ENCODE measurements around the gene IDS.

IDS gene

DNA sequence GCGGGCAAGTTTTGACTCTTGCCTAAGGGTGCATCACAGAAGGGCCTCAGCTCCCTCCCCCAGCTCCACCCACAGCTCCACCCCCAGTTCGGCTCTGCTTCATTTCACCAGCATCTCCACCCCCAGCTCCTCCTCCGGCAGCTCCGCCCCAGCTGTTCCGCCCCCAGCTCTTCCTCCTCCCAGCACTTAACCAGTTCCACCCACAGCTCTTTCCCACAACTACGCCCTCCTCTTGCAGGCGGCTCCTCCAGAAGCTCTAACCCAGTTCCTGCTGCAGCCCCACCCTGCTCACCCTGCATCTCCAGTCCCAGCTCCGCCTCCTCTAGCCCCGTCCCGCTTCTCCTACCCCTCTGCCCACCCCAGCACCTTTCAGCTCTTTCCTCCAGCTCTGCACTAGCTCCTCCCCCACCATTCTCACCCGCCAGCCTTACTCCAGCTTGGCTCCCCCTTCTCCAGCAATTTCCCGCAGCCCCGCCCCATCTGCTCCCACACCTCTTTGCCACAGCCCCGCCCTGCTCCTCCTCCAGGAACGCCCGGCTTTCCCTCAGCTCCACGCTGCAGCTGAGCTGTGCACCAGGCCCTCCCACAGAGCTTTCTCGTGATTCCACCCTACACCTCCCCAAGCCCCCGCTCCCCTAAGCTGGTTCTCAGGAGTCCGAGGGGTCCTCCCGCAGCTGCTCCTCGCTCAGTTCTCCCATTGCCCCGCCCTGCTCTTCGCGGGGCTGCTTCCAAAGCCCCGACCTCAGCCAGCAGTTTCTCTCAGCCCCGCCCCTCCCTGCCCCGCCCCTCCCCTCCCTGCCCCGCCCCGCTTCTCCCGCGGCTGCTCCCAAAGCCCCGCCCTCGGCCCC lies 34.4 kb upstream of the IDS start:
- TF ChIP-seq FOXP2 (optimal IDR thresholded peaks at IDR 0.05; ENCODE audit: borderline replicate concordance, extremely low read depth, extremely low read length, insufficient read depth) (no peak), TAF1 (IDR thresholded peaks at IDR 0.05; ENCODE audit: borderline replicate concordance, insufficient read depth, low read length) (no peak), POLR2AphosphoS5 (IDR thresholded peaks at IDR 0.05; ENCODE audit: low read depth, low read length) (no peak), SIN3A (IDR thresholded peaks at IDR 0.05; ENCODE audit: borderline replicate concordance, insufficient read depth, low read length) (no peak)
- TF ChIP-seq, protein P1, sequence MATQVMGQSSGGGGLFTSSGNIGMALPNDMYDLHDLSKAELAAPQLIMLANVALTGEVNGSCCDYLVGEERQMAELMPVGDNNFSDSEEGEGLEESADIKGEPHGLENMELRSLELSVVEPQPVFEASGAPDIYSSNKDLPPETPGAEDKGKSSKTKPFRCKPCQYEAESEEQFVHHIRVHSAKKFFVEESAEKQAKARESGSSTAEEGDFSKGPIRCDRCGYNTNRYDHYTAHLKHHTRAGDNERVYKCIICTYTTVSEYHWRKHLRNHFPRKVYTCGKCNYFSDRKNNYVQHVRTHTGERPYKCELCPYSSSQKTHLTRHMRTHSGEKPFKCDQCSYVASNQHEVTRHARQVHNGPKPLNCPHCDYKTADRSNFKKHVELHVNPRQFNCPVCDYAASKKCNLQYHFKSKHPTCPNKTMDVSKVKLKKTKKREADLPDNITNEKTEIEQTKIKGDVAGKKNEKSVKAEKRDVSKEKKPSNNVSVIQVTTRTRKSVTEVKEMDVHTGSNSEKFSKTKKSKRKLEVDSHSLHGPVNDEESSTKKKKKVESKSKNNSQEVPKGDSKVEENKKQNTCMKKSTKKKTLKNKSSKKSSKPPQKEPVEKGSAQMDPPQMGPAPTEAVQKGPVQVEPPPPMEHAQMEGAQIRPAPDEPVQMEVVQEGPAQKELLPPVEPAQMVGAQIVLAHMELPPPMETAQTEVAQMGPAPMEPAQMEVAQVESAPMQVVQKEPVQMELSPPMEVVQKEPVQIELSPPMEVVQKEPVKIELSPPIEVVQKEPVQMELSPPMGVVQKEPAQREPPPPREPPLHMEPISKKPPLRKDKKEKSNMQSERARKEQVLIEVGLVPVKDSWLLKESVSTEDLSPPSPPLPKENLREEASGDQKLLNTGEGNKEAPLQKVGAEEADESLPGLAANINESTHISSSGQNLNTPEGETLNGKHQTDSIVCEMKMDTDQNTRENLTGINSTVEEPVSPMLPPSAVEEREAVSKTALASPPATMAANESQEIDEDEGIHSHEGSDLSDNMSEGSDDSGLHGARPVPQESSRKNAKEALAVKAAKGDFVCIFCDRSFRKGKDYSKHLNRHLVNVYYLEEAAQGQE (IDR thresholded peaks at IDR 0.05; ENCODE audit: insufficient read depth in 1 of 2, low read depth in 2 of 2, low read length in 2 of 2) = no peak

DNA sequence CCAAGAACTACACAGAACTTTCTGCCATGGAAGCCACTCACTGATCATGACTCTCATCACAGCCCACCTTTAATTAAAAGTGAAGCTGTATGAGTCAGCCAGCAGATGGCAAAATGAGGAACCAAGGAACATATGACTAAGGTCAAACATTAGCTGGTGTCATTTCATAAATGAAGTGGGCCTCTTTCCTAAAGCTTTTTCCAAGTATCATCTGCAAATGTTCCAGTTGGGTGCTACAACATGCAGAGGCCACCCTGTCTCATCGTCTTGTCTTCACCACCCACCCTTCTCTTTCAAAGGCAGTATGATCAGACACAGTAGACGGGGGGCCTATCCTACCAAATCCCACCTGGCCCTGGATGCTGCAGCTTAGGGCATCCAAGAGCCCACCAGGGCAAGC lies 26.5 kb upstream of the IDS start:
- no peak for TF ChIP-seq TAF1 (IDR thresholded peaks at IDR 0.05; ENCODE audit: borderline replicate concordance, insufficient read depth, low read length)
- no peak for TF ChIP-seq FOXP2 (optimal IDR thresholded peaks at IDR 0.05; ENCODE audit: borderline replicate concordance, extremely low read depth, extremely low read length, insufficient read depth)

DNA sequence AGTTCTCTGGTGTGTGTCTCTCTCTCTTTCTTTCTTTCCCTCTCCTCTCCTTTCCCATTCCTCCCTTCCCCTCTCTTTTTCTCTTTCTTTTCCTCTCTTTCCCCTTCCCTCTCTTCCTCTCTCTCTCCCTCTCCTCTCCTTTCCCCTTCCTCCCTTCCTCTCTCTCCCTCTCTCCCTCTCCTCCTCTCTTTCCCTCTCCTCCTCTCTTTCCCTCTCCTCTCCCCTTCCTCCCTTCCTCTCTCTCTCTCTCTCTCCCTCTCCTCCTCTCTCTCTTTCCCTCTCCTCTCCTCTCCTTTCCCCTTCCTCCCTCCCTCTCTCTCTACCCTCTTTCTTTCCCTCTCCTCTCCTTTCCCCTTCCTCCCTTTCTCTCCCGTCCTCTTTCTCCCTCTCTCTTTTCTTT lies 23.3 kb upstream of the IDS start:
- TF ChIP-seq, protein P1 (IDR thresholded peaks at IDR 0.05; ENCODE audit: insufficient read depth in 1 of 2, low read depth in 2 of 2, low read length in 2 of 2) = no peak
- no peak for TF ChIP-seq SIN3A (IDR thresholded peaks at IDR 0.05; ENCODE audit: borderline replicate concordance, insufficient read depth, low read length)
- no peak for TF ChIP-seq TAF1 (IDR thresholded peaks at IDR 0.05; ENCODE audit: borderline replicate concordance, insufficient read depth, low read length)

DNA sequence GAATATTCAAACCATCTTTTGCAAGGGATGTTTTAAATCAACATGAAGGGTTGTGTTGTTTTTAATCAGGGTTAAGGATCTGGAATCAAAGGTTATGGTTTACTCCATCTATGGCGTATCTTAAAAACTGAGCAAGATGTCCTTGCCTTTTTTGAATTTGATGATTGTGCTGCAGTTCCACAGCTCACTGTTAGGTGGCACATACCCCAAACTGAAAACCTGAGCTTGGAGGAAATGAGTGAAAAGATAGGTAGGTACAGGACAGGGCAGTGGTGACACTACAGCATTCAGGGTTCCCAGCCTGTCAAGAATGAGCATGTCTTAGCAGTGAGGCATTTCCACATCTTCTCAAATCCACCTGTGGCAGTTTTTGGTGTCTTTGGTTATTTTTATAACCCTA lies 22.6 kb upstream of the IDS start:
- TF ChIP-seq TAF1 (IDR thresholded peaks at IDR 0.05; ENCODE audit: borderline replicate concordance, insufficient read depth, low read length) = no peak
- TF ChIP-seq FOXP2 (optimal IDR thresholded peaks at IDR 0.05; ENCODE audit: borderline replicate concordance, extremely low read depth, extremely low read length, insufficient read depth) = no peak
- TF ChIP-seq, protein P1 (IDR thresholded peaks at IDR 0.05; ENCODE audit: insufficient read depth in 1 of 2, low read depth in 2 of 2, low read length in 2 of 2) = no peak
- no peak for TF ChIP-seq POLR2AphosphoS5 (IDR thresholded peaks at IDR 0.05; ENCODE audit: low read depth, low read length)
- no peak for TF ChIP-seq SIN3A (IDR thresholded peaks at IDR 0.05; ENCODE audit: borderline replicate concordance, insufficient read depth, low read length)

DNA sequence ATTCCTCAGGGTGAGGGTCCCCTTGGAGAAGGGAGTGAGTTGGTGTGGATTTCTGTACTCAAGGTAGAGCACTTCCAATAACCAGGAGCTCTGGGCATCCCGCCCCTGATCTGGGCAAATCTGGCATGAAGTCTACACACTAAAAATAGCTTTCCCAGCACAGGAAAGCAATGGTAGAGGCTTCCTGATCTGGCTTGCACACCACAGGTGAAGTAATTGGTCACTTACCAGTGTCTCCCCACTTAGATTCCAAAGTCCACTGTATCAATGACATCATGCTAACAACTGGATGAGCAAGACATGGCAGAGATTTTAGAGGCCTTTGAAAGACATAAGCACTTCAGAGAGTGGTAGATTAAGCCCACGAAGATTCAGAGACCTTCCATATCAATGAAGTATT lies 17.8 kb upstream of the IDS start:
- TF ChIP-seq SIN3A (IDR thresholded peaks at IDR 0.05; ENCODE audit: borderline replicate concordance, insufficient read depth, low read length) (no peak), POLR2AphosphoS5 (IDR thresholded peaks at IDR 0.05; ENCODE audit: low read depth, low read length) (no peak), FOXP2 (optimal IDR thresholded peaks at IDR 0.05; ENCODE audit: borderline replicate concordance, extremely low read depth, extremely low read length, insufficient read depth) (no peak), TAF1 (IDR thresholded peaks at IDR 0.05; ENCODE audit: borderline replicate concordance, insufficient read depth, low read length) (no peak)
- TF ChIP-seq, protein P1 (IDR thresholded peaks at IDR 0.05; ENCODE audit: insufficient read depth in 1 of 2, low read depth in 2 of 2, low read length in 2 of 2) = no peak

All from PFSK-1 (cell line).